ENCODE data around the gene SASH1. TPM values are rescaled to one million over a fixed set of nuclear protein-coding genes. Genes with fewer than 3 reads are reported as not detected.

Gene SASH1
- total and polyA plus RNA-seq, 8 donors: 5.8 to 82.6 (median 16.3) TPM

- TF ChIP-seq CTCF (IDR thresholded peaks at IDR 0.05) (no peak), POLR2A (IDR thresholded peaks at IDR 0.05) (no peak), POLR2AphosphoS5 (IDR thresholded peaks at IDR 0.05) (no peak), EP300 (IDR thresholded peaks at IDR 0.05) (no peak)
- H3K27ac ChIP-seq: peak overlapping the region in 1 of 5 donors; percentile 32
- H3K27me3 ChIP-seq: no peaks in the 10 kb centered on the region
- intact Hi-C loops (cut with DNase I; ENCODE audit: low total_unique reads): no loop called here
- H3K36me3 ChIP-seq: no peaks in the 10 kb centered on the region
- H3K4me1 ChIP-seq: peaks cover 0 to 6% (median 0%) of the 10 kb centered on the region in 4 donors
- no peaks in the 10 kb centered on the region for H3K9me3 ChIP-seq
- no peak overlapping the region for H3K4me3 ChIP-seq
- DNase-seq: no peak
- WGBS, 5 donors: 80 to 86% (median 83%) methylated on average over 10 of the region's 10 CpGs
Measured at GRCh38 chr6:148383658-148384368, 41.2 kb downstream of the SASH1 start.

- H3K9me3 ChIP-seq: no peaks in the 10 kb centered on the region
- peaks cover 0 to 7% (median 5%) of the 10 kb centered on the region in 4 donors for H3K36me3 ChIP-seq
- no peak for DNase-seq
- WGBS, 5 donors: 61 to 71% (median 67%) methylated on average over 2 of the region's 2 CpGs
- peaks cover 0 to 6% (median 0%) of the 10 kb centered on the region in 4 donors for H3K4me1 ChIP-seq
- H3K27me3 ChIP-seq: no peaks in the 10 kb centered on the region
- intact Hi-C loops (cut with DNase I; ENCODE audit: low total_unique reads): no loop called here
- H3K27ac ChIP-seq: no peak overlapping the region
- H3K4me3 ChIP-seq: no peak overlapping the region
- no peak for TF ChIP-seq CTCF (IDR thresholded peaks at IDR 0.05)
- TF ChIP-seq POLR2A (IDR thresholded peaks at IDR 0.05): no peak
- no peak for TF ChIP-seq EP300 (IDR thresholded peaks at IDR 0.05)
- no peak for TF ChIP-seq POLR2AphosphoS5 (IDR thresholded peaks at IDR 0.05)
Measured at GRCh38 chr6:148385379-148385778, 42.7 kb downstream of the SASH1 start.

- WGBS, 5 donors: 79 to 93% (median 92%) methylated on average over 5 of the region's 5 CpGs
- no peak for TF ChIP-seq POLR2A (IDR thresholded peaks at IDR 0.05)
- no peak for TF ChIP-seq EP300 (IDR thresholded peaks at IDR 0.05)
- no peak for TF ChIP-seq CTCF (IDR thresholded peaks at IDR 0.05)
- no peak for TF ChIP-seq POLR2AphosphoS5 (IDR thresholded peaks at IDR 0.05)
- intact Hi-C loops (cut with DNase I; ENCODE audit: low total_unique reads): no loop called here
- H3K36me3 ChIP-seq: peaks cover 0 to 14% (median 12%) of the 10 kb centered on the region in 4 donors
- H3K4me1 ChIP-seq: peaks cover 0 to 6% (median 2%) of the 10 kb centered on the region in 4 donors
- H3K9me3 ChIP-seq: no peaks in the 10 kb centered on the region
- no peak for DNase-seq
- H3K4me3 ChIP-seq: no peak overlapping the region
- no peaks in the 10 kb centered on the region for H3K27me3 ChIP-seq
- H3K27ac ChIP-seq: no peak overlapping the region
Measured at GRCh38 chr6:148388521-148388920, 45.9 kb downstream of the SASH1 start.

- 87 to 95% (median 94%) methylated on average over 9 of the region's 9 CpGs for WGBS, 5 donors
- no peak for TF ChIP-seq CTCF (IDR thresholded peaks at IDR 0.05)
- no peak for TF ChIP-seq POLR2A (IDR thresholded peaks at IDR 0.05)
- no peak for TF ChIP-seq POLR2AphosphoS5 (IDR thresholded peaks at IDR 0.05)
- no peak for TF ChIP-seq EP300 (IDR thresholded peaks at IDR 0.05)
- no peaks in the 10 kb centered on the region for H3K27me3 ChIP-seq
- intact Hi-C loops (cut with DNase I; ENCODE audit: low total_unique reads): no loop called here
- H3K36me3 ChIP-seq: peaks cover 0 to 14% (median 12%) of the 10 kb centered on the region in 4 donors
- H3K4me1 ChIP-seq: peaks cover 0 to 6% (median 2%) of the 10 kb centered on the region in 4 donors
- H3K4me3 ChIP-seq: no peak overlapping the region
- H3K9me3 ChIP-seq: no peaks in the 10 kb centered on the region
- no peak overlapping the region for H3K27ac ChIP-seq
- no peak for DNase-seq
Measured at GRCh38 chr6:148389086-148389485, 46.4 kb downstream of the SASH1 start.
